AG09309 (cell line): Measurements from ENCODE around the gene MEGF11.

ENCODE experiments used
- DNase-seq: peaks from one replicate; pipeline ENCODE4 v3.0.0-alpha.2; 2010; ENCODE audit warnings: low read depth
- H3K4me3 ChIP-seq: 2 replicates; pipeline ENCODE4 v1.5.1; 2011; ENCODE audit warnings: mild to moderate bottlenecking, low read depth, low read length, moderate library complexity; ENCODE audit not compliant: control insufficient read depth
- TF ChIP-seq, protein P1 (sequence below): IDR thresholded peaks from 2 replicates; pipeline ENCODE4 v1.5.1; 2011; ENCODE audit warnings: mild to moderate bottlenecking, low read depth, low read length, inconsistent platforms; ENCODE audit not compliant: insufficient read depth, control insufficient read depth; ENCODE audit errors: missing control alignments

The MEGF11 gene

DNA sequence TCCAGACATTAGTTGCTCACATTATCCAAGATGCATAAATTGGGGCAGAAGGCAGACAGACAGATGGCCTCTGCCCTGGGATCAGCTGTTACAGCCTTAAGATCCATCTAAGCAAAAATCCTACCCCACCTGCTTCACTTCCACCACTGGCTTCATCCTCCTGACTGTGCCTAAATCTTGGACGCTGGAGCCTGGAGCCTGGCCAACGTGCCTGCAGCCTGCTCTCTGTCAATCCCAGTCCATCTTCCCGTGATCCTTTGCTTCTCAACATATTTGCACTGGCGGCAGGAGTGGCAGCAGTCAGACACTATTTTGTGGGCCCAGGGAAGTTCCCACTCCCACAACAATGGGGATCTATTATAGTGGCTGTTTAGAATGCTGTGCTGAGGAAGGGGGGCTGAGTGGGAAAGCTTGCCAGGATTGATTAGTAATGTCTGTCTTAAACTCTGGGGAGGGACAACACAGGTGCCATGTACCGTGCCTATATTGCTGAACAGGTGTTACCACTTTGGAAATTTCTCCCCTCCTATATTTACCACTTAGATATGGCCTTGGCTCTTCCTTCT is 121.2 kb downstream of the MEGF11 start:
- no peak overlapping the region for H3K4me3 ChIP-seq
- TF ChIP-seq, protein P1, sequence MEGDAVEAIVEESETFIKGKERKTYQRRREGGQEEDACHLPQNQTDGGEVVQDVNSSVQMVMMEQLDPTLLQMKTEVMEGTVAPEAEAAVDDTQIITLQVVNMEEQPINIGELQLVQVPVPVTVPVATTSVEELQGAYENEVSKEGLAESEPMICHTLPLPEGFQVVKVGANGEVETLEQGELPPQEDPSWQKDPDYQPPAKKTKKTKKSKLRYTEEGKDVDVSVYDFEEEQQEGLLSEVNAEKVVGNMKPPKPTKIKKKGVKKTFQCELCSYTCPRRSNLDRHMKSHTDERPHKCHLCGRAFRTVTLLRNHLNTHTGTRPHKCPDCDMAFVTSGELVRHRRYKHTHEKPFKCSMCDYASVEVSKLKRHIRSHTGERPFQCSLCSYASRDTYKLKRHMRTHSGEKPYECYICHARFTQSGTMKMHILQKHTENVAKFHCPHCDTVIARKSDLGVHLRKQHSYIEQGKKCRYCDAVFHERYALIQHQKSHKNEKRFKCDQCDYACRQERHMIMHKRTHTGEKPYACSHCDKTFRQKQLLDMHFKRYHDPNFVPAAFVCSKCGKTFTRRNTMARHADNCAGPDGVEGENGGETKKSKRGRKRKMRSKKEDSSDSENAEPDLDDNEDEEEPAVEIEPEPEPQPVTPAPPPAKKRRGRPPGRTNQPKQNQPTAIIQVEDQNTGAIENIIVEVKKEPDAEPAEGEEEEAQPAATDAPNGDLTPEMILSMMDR, result no peak
- no peak for DNase-seq

DNA sequence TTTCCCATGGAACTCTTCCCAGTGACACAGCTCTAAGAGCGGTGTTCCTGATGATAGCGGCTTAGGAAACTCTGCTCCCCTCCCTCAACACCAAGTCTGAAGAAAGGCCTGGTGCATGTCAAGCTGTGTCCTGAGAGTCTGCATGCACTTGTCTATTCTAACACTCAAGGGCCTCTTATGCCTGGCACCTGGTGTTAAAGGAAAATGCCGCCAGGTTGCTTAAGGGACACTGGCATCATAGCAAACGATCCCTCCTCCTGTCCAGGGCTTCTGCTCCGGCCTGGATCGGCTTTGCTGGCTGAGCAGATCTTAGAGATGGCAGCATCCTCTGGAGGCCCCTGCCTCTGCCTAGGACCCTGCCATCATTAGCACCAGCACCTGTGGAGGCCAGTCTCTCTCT is 121.7 kb downstream of the MEGF11 start:
- no peak overlapping the region for H3K4me3 ChIP-seq
- no peak for DNase-seq
- TF ChIP-seq, protein P1, result no peak

DNA sequence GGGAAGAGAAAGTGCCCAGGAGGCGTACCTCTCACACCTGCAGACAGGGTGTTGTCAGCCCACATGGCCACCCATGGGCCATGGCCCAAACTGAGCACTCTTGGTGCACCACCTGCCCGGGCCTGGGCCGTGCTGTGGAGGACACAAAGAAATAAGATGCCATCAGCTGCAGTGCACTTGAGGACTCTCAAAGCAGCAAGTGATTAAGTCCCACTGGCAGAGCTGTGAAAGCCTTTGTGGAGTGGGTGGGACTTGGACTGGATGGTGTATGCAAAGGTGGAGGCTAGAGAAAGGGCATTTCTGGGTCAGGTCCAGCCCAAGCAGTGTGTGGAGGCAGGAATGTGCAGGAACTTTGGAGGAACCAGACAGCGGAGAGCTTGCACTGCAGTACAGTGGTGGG is 122.3 kb downstream of the MEGF11 start:
- DNase-seq, result no peak
- H3K4me3 ChIP-seq, result no peak overlapping the region
- TF ChIP-seq, protein P1, result no peak

DNA sequence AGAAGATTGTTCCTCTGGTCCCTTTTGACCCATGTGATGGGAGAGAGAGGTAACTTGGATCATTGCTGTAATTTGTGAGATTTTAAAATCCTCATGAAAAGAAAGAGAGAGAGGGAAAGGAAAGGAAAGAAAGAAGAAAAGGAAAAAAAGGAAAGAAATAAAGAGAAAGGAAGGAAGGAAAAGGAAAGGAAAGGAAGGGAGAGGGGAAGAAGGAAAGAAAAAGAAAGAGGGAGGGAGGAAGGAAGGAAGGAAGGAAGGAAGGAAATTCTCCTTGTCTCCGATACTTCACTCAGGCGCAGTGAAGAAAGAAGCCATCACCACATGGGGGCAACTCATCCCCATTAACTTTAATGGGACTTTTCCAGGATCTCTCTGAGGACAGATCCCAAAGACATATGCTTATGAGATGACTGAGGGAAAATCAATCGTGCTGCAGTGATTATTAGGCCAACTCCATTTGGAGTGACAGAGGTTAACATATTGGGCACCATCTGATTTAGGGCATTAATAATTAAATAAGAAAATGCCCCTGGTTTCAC is 123.0 kb downstream of the MEGF11 start:
- no peak overlapping the region for H3K4me3 ChIP-seq
- no peak for DNase-seq
- TF ChIP-seq, protein P1, result no peak

DNA sequence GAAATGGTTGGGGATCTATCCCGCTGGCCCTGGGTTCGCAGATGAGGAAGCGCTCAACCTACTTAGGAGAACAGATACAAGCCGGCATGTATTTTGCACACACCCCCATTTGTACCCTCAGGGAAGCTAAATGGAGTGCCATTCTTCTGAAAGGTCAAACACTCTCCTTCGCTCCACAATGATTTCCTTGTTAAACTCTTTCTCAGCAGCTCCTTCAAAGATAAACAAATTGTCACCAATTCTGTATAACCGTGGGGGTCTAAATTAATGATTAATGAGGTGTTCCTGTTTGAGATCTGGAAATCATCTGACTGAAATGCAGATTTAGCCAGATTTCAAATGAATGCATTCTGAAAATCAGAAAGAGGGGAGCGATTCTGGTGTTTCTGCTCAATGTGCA is 124.0 kb downstream of the MEGF11 start:
- H3K4me3 ChIP-seq, result no peak overlapping the region
- DNase-seq, result no peak
- TF ChIP-seq, protein P1, result no peak

DNA sequence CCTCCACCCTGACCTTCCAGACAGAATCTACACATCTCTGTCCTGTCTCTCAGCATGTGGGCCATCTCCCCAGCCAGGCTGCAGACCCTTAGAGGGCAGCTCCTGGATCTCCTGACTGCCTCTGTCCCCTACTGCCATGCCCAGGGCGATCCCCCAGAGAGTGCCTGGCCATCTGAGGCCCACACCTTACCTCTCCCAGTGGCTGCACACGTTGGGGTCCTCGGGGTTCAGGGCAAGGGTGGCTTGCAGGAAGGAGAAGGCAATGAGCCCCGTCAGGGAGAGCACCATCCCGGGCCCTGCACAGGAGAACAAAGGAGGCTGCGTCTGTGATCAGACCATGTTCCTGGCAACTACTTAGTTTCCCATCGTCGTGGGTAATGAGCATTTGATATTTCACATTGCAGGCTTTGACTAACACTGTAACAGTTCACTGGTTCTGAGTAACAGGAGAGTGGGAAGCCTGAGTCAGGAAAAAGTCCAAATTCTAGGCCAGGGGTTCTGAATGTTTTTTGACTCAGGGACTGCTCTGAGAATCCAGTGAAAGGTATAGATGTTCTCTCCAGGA is 125.4 kb downstream of the MEGF11 start:
- DNase-seq, result no peak
- TF ChIP-seq, protein P1, result no peak
- H3K4me3 ChIP-seq, result no peak overlapping the region

DNA sequence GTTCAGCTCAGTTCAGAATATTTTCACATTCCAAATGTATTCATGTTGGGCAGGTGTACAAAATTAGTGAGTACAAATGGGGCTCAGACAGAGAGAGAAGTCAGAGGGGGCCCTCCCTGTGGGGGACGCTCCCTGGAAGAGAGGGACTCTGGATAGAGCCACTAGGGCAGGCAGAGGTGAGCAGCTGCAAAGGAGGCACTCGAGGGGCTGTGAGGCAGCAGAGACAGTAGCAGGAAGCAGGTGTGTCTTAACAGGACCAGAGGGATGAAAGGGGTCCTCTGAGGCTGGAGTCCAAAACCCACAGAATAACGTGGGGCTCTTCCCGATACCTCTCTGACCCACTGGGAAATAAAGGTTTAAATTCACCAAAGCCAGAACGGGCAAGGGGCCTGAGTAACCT is 127.1 kb downstream of the MEGF11 start:
- no peak overlapping the region for H3K4me3 ChIP-seq
- no peak for DNase-seq
- TF ChIP-seq, protein P1, result no peak
